Panc1 (cell line): ENCODE results near the gene LIMK1. TPM values are rescaled to one million over a fixed set of nuclear protein-coding genes. Genes with fewer than 3 reads are reported as not detected.

Source experiments
- ATAC-seq: fragments of 200-7000 bp; cut with Tn5 transposase; 2 replicates; pipeline ENCODE4 v1.9.1; 2020; ENCODE audit warnings: mild to moderate bottlenecking, moderate library complexity
- Bru-seq: library from RNA; stranded (reverse); fragments of 400-500 nt; gene quantifications from one replicate; lab custom pipeline; 2021; lab: Mats Ljungman, UMichigan
- BruChase-seq, 2 experiments: library from RNA; stranded (reverse); fragments of 400-500 nt; gene quantifications; one replicate each; lab custom pipeline; 2021; lab: Mats Ljungman, UMichigan
- BruUV-seq: library from RNA; stranded (reverse); fragments of 400-500 nt; replicated peaks from 2 replicates; lab custom pipeline; 2021; lab: Mats Ljungman, UMichigan
- CTCF ChIA-PET: fragments of 300-600 bp; sonication (Branson Sonifier 250); formaldehyde crosslinking; loops from one replicate; lab custom pipeline; 2022; ENCODE audit warnings: antibody characterized with exemption; lab: Charles Lee
- POLR2A ChIA-PET: fragments of 300-600 bp; sonication (Branson Sonifier 250); formaldehyde crosslinking; loops from one replicate; lab custom pipeline; 2022; ENCODE audit warnings: antibody characterized with exemption; lab: Charles Lee
- DNase-seq: peaks from one replicate; pipeline ENCODE4 v3.0.0-alpha.2; 2010; ENCODE audit warnings: low read depth, low spot score
- H3K27ac ChIP-seq: 2 replicates; pipeline ENCODE4 v1.5.1; 2011; ENCODE audit warnings: mild to moderate bottlenecking, low read length, inconsistent platforms
- H3K27me3 ChIP-seq: fragments of 200-500 bp; sonication (Bioruptor generic); 2 replicates; pipeline ENCODE4 v1.6.0; 2014; ENCODE audit warnings: low read length, inconsistent platforms; ENCODE audit not compliant: control insufficient read depth, insufficient read depth
- H3K36me3 ChIP-seq: fragments of 200-500 bp; sonication (Bioruptor generic); 2 replicates; pipeline ENCODE4 v1.5.1; 2014; ENCODE audit warnings: inconsistent platforms, mild to moderate bottlenecking, low read length, moderate library complexity; ENCODE audit not compliant: control insufficient read depth, insufficient read depth
- H3K4me1 ChIP-seq: 2 replicates; pipeline ENCODE4 v1.5.1; 2011; ENCODE audit warnings: inconsistent platforms, mild to moderate bottlenecking, low read length, moderate library complexity; ENCODE audit not compliant: control insufficient read depth, insufficient read depth
- H3K4me3 ChIP-seq, 2 experiments: 2 replicates each; pipeline ENCODE4 v1.5.1; 2011 to 2012; ENCODE audit warnings: low read depth in 2 of 2, low read length in 2 of 2, mild to moderate bottlenecking in 2 of 2, inconsistent platforms in 1 of 2, moderate library complexity in 1 of 2
- H3K9me3 ChIP-seq: fragments of 200-500 bp; sonication (Bioruptor generic); 2 replicates; pipeline ENCODE4 v1.5.1; 2014; ENCODE audit warnings: low read depth, mild to moderate bottlenecking, inconsistent platforms, low read length, moderate library complexity; ENCODE audit not compliant: control insufficient read depth, insufficient read depth
- POLR2AphosphoS5 ChIP-seq: IDR thresholded peaks from 2 replicates; pipeline ENCODE4 v1.6.1; 2012; ENCODE audit warnings: mild to moderate bottlenecking, low read depth, low read length, moderate library complexity
- REST ChIP-seq, 2 experiments: IDR thresholded peaks; 2 replicates each; pipeline ENCODE4 v1.6.1; 2011 to 2012; ENCODE audit warnings: low read depth in 2 of 2, control low read depth in 1 of 2, low read length in 1 of 2, mild to moderate bottlenecking in 1 of 2, moderate library complexity in 1 of 2; ENCODE audit not compliant: insufficient read depth in 1 of 2
- SIN3A ChIP-seq: IDR thresholded peaks from 2 replicates; pipeline ENCODE4 v1.6.1; 2012; ENCODE audit warnings: low read depth, mild to moderate bottlenecking, low read length, moderate library complexity, borderline replicate concordance; ENCODE audit not compliant: insufficient read depth
- TCF7L2 ChIP-seq: IDR thresholded peaks from 2 replicates; pipeline ENCODE4 v1.6.1; 2011; ENCODE audit warnings: mild to moderate bottlenecking, low read depth, low read length, inconsistent platforms
- in situ Hi-C: cut with HindIII; loops from 2 replicates; pipeline ENCODE4 v1.10.0; 2016; ENCODE audit warnings: low sequenced_read_pairs, low pct_unique_long_range_greater_than_20kb
- intact Hi-C: fragments of 100-400 bp; cut with micrococcal nuclease; formaldehyde crosslinking; loops from one replicate; pipeline ENCODE4 v1.10.0; 2022; ENCODE audit not compliant: unreplicated experiment
- long read RNA-seq: library from polyadenylated mRNA; unstranded; transcript quantifications from one replicate; pipeline ENCODE4 v2.0.0, GENCODE V29; 2021; ENCODE audit not compliant: unreplicated experiment
- polyA plus RNA-seq: library from polyadenylated mRNA; unstranded; fragments of >200 nt; gene quantifications from one replicate; pipeline ENCODE4 v1.2.1, GENCODE V29; 2012; ENCODE audit warnings: missing spikeins; ENCODE audit not compliant: insufficient read length
- total RNA-seq: library from RNA; stranded (reverse); gene quantifications from one replicate; pipeline ENCODE4 v1.2.1, GENCODE V29; 2021; ENCODE audit not compliant: unreplicated experiment
- TF ChIP-seq, protein P1 (sequence below): fragments of 450-650 bp; IDR thresholded peaks from 2 replicates; pipeline ENCODE4 v1.5.1; 2017; ENCODE audit warnings: mild to moderate bottlenecking

Gene LIMK1
- total RNA-seq (59.6 TPM), Bru-seq, nascent RNA (percentile 56 among the genes with signal in this experiment), BruChase-seq, experiment 1, labeled RNA remaining after a 2-hour chase (percentile 58 among the genes with signal in this experiment), BruChase-seq, experiment 2, labeled RNA remaining after a 6-hour chase (percentile 68 among the genes with signal in this experiment)
- 83.9 TPM for polyA plus RNA-seq
- long read RNA-seq, partial matches to known transcripts, result 1 of 3 reads
- long read RNA-seq, other reads (novel, unspliced or antisense), result 2 of 3 reads

GRCh38 chr7:74083117-74083876, at the start of gene LIMK1:
Gene LIMK1 (plus strand): TSS chr7:74083804. CDS start chr7:74083991, 187 bp downstream.
- H3K36me3 ChIP-seq, result peaks cover 3% of the 10 kb centered on the region; the same call in 1 of the 2 replicates
- DNase-seq (no peak), ATAC-seq (peak; percentile 86)
- in situ Hi-C loops, result no loop called here
- TF ChIP-seq, protein P1, sequence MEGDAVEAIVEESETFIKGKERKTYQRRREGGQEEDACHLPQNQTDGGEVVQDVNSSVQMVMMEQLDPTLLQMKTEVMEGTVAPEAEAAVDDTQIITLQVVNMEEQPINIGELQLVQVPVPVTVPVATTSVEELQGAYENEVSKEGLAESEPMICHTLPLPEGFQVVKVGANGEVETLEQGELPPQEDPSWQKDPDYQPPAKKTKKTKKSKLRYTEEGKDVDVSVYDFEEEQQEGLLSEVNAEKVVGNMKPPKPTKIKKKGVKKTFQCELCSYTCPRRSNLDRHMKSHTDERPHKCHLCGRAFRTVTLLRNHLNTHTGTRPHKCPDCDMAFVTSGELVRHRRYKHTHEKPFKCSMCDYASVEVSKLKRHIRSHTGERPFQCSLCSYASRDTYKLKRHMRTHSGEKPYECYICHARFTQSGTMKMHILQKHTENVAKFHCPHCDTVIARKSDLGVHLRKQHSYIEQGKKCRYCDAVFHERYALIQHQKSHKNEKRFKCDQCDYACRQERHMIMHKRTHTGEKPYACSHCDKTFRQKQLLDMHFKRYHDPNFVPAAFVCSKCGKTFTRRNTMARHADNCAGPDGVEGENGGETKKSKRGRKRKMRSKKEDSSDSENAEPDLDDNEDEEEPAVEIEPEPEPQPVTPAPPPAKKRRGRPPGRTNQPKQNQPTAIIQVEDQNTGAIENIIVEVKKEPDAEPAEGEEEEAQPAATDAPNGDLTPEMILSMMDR, result no peak
- no peak for TF ChIP-seq POLR2AphosphoS5
- TF ChIP-seq SIN3A, result 0 out of 2 replicates have a peak, but pooled peaks have one; percentile 67
- TF ChIP-seq TCF7L2, result no peak
- TF ChIP-seq REST (IDR thresholded peaks at IDR 0.05; ENCODE audit: insufficient read depth in 1 of 2, low read depth in 2 of 2, low read length in 1 of 2), result no peak
- intact Hi-C loops, result no loop called here
- POLR2A ChIA-PET, result interaction anchor here (0.6 kb wide), 1 partner anchor 67 kb away, joined by 6 read pairs; no protein-coding TSS in a partner anchor
- H3K27ac ChIP-seq, result peak within 1 kb of the TSS; percentile 88
- no peaks in the 10 kb centered on the region for H3K27me3 ChIP-seq
- H3K4me1 ChIP-seq, result peaks cover 11% of the 10 kb centered on the region
- CTCF ChIA-PET, result interaction anchor here (0.5 to 1.0 kb wide), 4 partner anchors 8 to 256 kb away, joined by 3 to 5 read pairs (median 4); no protein-coding TSS in a partner anchor
- H3K4me3 ChIP-seq, result peak within 1 kb of the TSS; percentile 70 to 81
- H3K9me3 ChIP-seq, result no peaks in the 10 kb centered on the region
- BruUV-seq, result no TSS peak

DNA sequence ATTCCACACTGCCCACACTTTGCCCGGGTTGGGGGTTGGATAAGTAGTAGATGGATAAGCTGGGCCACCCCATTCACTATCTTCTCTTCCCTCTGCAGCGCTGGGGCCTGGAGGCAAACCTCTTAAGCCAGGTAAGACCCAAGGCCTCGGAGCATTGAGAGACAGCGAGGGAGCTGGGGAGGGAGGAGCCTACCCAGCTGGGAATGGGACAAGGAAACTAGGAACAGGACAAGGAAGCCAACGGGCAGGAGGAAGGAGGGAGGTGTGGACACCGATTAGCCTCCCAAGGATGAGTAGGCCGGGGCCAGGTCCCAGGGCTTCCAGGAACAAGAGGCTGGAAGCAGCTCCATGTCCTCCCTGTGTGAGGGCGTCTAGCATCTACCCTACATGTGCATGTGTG, 46.0 kb upstream of the LIMK1 start:
- DNase-seq, result no peak
- Histone ChIP-seq H3K4me3 (no peak overlapping the region), H3K36me3 (no peaks in the 10 kb centered on the region), H3K27me3 (no peaks in the 10 kb centered on the region), H3K27ac (no peak overlapping the region), H3K4me1 (peaks cover 8% of the 10 kb centered on the region; the same call in 1 of the 2 replicates), H3K9me3 (no peaks in the 10 kb centered on the region)
- POLR2A ChIA-PET, result no interaction called here
- in situ Hi-C loops (no loop called here), intact Hi-C loops (no loop called here)
- no TSS peak for BruUV-seq
- no peak for ATAC-seq
- CTCF ChIA-PET, result interaction anchor here (0.6 to 1.9 kb wide), 2 partner anchors 11 to 245 kb away, joined by 4 to 8 read pairs; no protein-coding TSS in a partner anchor
- TF ChIP-seq SIN3A, result no peak
- TF ChIP-seq TCF7L2, result no peak
- TF ChIP-seq, protein P1, result no peak
- no peak for TF ChIP-seq POLR2AphosphoS5
- no peak for TF ChIP-seq REST (IDR thresholded peaks at IDR 0.05; ENCODE audit: insufficient read depth in 1 of 2, low read depth in 2 of 2, low read length in 1 of 2)
